IMR-90 (cell line): ENCODE data around the gene TACC3. TPM values are rescaled to one million over a fixed set of nuclear protein-coding genes. Genes with fewer than 3 reads are reported as not detected.

Experiments used
- ATAC-seq: fragments of 200-7000 bp; cut with Tn5 transposase; 2 replicates; pipeline ENCODE4 v1.9.1; 2020; ENCODE audit warnings: low read depth, mild to moderate bottlenecking, moderate library complexity
- BruUV-seq: library from RNA; stranded (reverse); fragments of 400-500 nt; replicated peaks from 2 replicates; lab custom pipeline; 2021; lab: Mats Ljungman, UMichigan
- CTCF ChIA-PET: fragments of 300-600 bp; formaldehyde crosslinking; extraction: SDS; loops from one replicate; lab custom pipeline; 2021; ENCODE audit warnings: antibody characterized with exemption; lab: Yijun Ruan, JAX
- POLR2A ChIA-PET: fragments of 300-600 bp; sonication (Branson Sonifier 250); formaldehyde crosslinking; loops from one replicate; lab custom pipeline; 2022; ENCODE audit warnings: antibody characterized with exemption; ENCODE audit not compliant: unreplicated experiment; lab: Charles Lee
- DNase-seq: peaks from one replicate; pipeline ENCODE4 v3.0.0; 2013
- H2AFZ ChIP-seq: replicated peaks from 2 replicates; pipeline ENCODE3; 2013; ENCODE audit warnings: low read length, mild to moderate bottlenecking; ENCODE audit not compliant: poor library complexity
- H2AK5ac ChIP-seq: 2 replicates; pipeline ENCODE4 v1.6.1; 2013; ENCODE audit warnings: low read depth, low read length, inconsistent platforms
- H2AK9ac ChIP-seq: replicated peaks from 2 replicates; pipeline ENCODE3; 2013; ENCODE audit warnings: mild to moderate bottlenecking, low read depth, low read length, moderate library complexity; ENCODE audit not compliant: poor library complexity
- H2BK120ac ChIP-seq: 2 replicates; pipeline ENCODE4 v1.6.1; 2013; ENCODE audit warnings: low read depth, low read length, inconsistent platforms
- H2BK15ac ChIP-seq: 3 replicates; pipeline ENCODE4 v1.6.1; 2013; ENCODE audit warnings: low read depth, low read length, inconsistent platforms
- H2BK20ac ChIP-seq: 2 replicates; pipeline ENCODE4 v1.6.1; 2013; ENCODE audit warnings: low read depth, mild to moderate bottlenecking, inconsistent platforms, low read length, moderate library complexity
- H2BK5ac ChIP-seq: 2 replicates; pipeline ENCODE4 v1.6.1; 2013; ENCODE audit warnings: mild to moderate bottlenecking, low read depth, low read length, inconsistent platforms; ENCODE audit not compliant: poor library complexity, severe bottlenecking
- H3K14ac ChIP-seq: replicated peaks from 2 replicates; pipeline ENCODE4 v1.6.1; 2013; ENCODE audit warnings: low read depth, low read length, inconsistent platforms
- H3K18ac ChIP-seq: 2 replicates; pipeline ENCODE4 v1.6.1; 2013; ENCODE audit warnings: low read depth, low read length, control low read depth
- H3K23ac ChIP-seq: 2 replicates; pipeline ENCODE4 v1.6.1; 2013; ENCODE audit warnings: low read depth, low read length, inconsistent platforms
- H3K27ac ChIP-seq: 2 replicates; pipeline ENCODE4 v1.5.1; 2013; ENCODE audit warnings: mild to moderate bottlenecking, control low read depth, low read length; ENCODE audit not compliant: insufficient read depth
- H3K27me3 ChIP-seq: 2 replicates; pipeline ENCODE4 v1.6.1; 2013; ENCODE audit warnings: low read length; ENCODE audit not compliant: control insufficient read depth, insufficient read depth
- H3K36me3 ChIP-seq: 2 replicates; pipeline ENCODE4 v1.6.1; 2013; ENCODE audit warnings: low read length, mixed read lengths; ENCODE audit not compliant: control insufficient read depth, insufficient read depth
- H3K4ac ChIP-seq: 2 replicates; pipeline ENCODE4 v1.6.1; 2013; ENCODE audit warnings: low read depth, low read length, inconsistent platforms
- H3K4me1 ChIP-seq: 2 replicates; pipeline ENCODE4 v1.6.1; 2013; ENCODE audit warnings: low read length, mixed read lengths; ENCODE audit not compliant: control insufficient read depth, insufficient read depth
- H3K4me2 ChIP-seq: 2 replicates; pipeline ENCODE4 v1.6.1; 2013; ENCODE audit warnings: low read depth, mild to moderate bottlenecking, control low read depth, low read length, moderate library complexity
- H3K4me3 ChIP-seq: 2 replicates; pipeline ENCODE4 v1.5.1; 2013; ENCODE audit warnings: low read depth, mild to moderate bottlenecking, control low read depth, low read length, moderate library complexity; ENCODE audit not compliant: insufficient read depth
- H3K56ac ChIP-seq: 2 replicates; pipeline ENCODE4 v1.6.1; 2013; ENCODE audit warnings: low read length, inconsistent platforms; ENCODE audit not compliant: insufficient read depth; ENCODE audit errors: extremely low read depth
- H3K79me1 ChIP-seq, 2 experiments: 2 replicates each; pipeline ENCODE4 v1.6.1; 2013; ENCODE audit warnings: low read length in 2 of 2, inconsistent platforms in 1 of 2, low read depth in 1 of 2
- H3K9ac ChIP-seq: 2 replicates; pipeline ENCODE4 v1.6.1; 2013; ENCODE audit warnings: low read depth, low read length, control low read depth
- H3K9me1 ChIP-seq: 2 replicates; pipeline ENCODE4 v1.6.1; 2013; ENCODE audit warnings: low read length, inconsistent platforms; ENCODE audit not compliant: insufficient read depth
- H3K9me3 ChIP-seq: 2 replicates; pipeline ENCODE4 v1.6.1; 2013; ENCODE audit warnings: low read length; ENCODE audit not compliant: control insufficient read depth, insufficient read depth
- H4K20me1 ChIP-seq: 2 replicates; pipeline ENCODE4 v1.6.1; 2013; ENCODE audit warnings: low read length, inconsistent platforms; ENCODE audit not compliant: insufficient read depth
- H4K5ac ChIP-seq: 2 replicates; pipeline ENCODE4 v1.6.1; 2013; ENCODE audit warnings: mild to moderate bottlenecking, low read depth, low read length, control low read depth
- H4K8ac ChIP-seq, 2 experiments: 2 replicates each; pipeline ENCODE4 v1.6.1; 2013; ENCODE audit warnings: low read depth in 2 of 2, low read length in 2 of 2, control low read depth in 1 of 2, inconsistent platforms in 1 of 2
- H4K91ac ChIP-seq: 2 replicates; pipeline ENCODE4 v1.6.1; 2013; ENCODE audit warnings: low read depth, low read length, inconsistent platforms; ENCODE audit not compliant: insufficient read depth
- FOS ChIP-seq: fragments of 150-350 bp; IDR thresholded peaks from 2 replicates; pipeline ENCODE4 v1.6.1; 2016; ENCODE audit warnings: low read depth, low read length
- NFE2L2 ChIP-seq: fragments of 150-350 bp; IDR thresholded peaks from 2 replicates; pipeline ENCODE4 v1.6.1; 2016; ENCODE audit warnings: low read depth, mild to moderate bottlenecking, low read length
- WGBS, 2 experiments: methylation state at CpG; one replicate each; pipeline versions ENCODE4 v1.1.5 to v1.1.7; 2013; ENCODE audit warnings: missing lambda C conversion rate in 2 of 2; ENCODE audit not compliant: insufficient read length in 1 of 2; ENCODE audit errors: extremely low coverage in 2 of 2; 5-methylcytosine and 5-hydroxymethylcytosine counted together
- dilution Hi-C: fragments of 300-500 bp; cut with HindIII; formaldehyde crosslinking; loops from one replicate; pipeline ENCODE4 v1.14.3; 2018; ENCODE audit warnings: low sequenced_read_pairs; ENCODE audit not compliant: unreplicated experiment
- in situ Hi-C: fragments of 300-500 bp; cut with MboI; formaldehyde crosslinking; loops from 3 replicates; pipeline ENCODE4 v1.14.3; 2019; ENCODE audit warnings: low sequenced_read_pairs, inconsistent platforms, mixed read lengths
- intact Hi-C: fragments of 100-400 bp; cut with micrococcal nuclease; formaldehyde crosslinking; loops from 2 replicates; pipeline ENCODE4 v1.10.0; 2022
- polyA plus RNA-seq, 3 experiments: library from polyadenylated mRNA; depleted of rRNA; stranded (reverse); fragments of >200 nt; gene quantifications; 2 replicates each; pipeline ENCODE4 v1.2.3, GENCODE V29; 2012; ENCODE audit warnings: low replicate concordance in 1 of 3
- total RNA-seq: library from RNA; depleted of rRNA; stranded (reverse); fragments of >200 nt; gene quantifications from 2 replicates; pipeline ENCODE4 v1.2.3, GENCODE V29; 2012

Gene TACC3
- total and polyA plus RNA-seq, 2 of the 4 experiments (the other 2 are of a cell fraction) = 15.1 to 49.7 TPM

- ChIA-PET CTCF (no interaction called here), POLR2A (no interaction called here)
- DNase-seq (no peak), ATAC-seq (no peak)
- H2AFZ ChIP-seq = no peak overlapping the region
- no peaks in the 10 kb centered on the region for H3K36me3 ChIP-seq
- TF ChIP-seq NFE2L2 (peak; percentile 46; the same call in 1 of the 2 replicates), FOS (no peak)
- H2BK5ac ChIP-seq = no peak overlapping the region
- no peak overlapping the region for H3K23ac ChIP-seq
- H3K9me1 ChIP-seq = no peaks in the 10 kb centered on the region
- intact Hi-C loops = no loop called here
- H3K18ac ChIP-seq = no peak overlapping the region
- H4K8ac ChIP-seq = no peak overlapping the region
- no peak overlapping the region for H3K56ac ChIP-seq
- no peak overlapping the region for H2AK5ac ChIP-seq
- H3K27me3 ChIP-seq = no peaks in the 10 kb centered on the region
- H2BK15ac ChIP-seq = no peak overlapping the region
- no peak overlapping the region for H2BK120ac ChIP-seq
- no peak overlapping the region for H3K4me3 ChIP-seq
- H4K20me1 ChIP-seq = no peaks in the 10 kb centered on the region
- dilution Hi-C loops = no loop called here
- H3K9me3 ChIP-seq = no peaks in the 10 kb centered on the region
- H3K4me2 ChIP-seq = no peak overlapping the region
- H3K4me1 ChIP-seq = no peaks in the 10 kb centered on the region
- H2AK9ac ChIP-seq = peak overlapping the region; percentile 16
- BruUV-seq = no TSS peak
- H3K14ac ChIP-seq = no peak overlapping the region
- H2BK20ac ChIP-seq = no peak overlapping the region
- WGBS, 2 experiments = 82% methylated on average over 17 of the region's 25 CpGs; no CpG with 5 or more reads in 1 of the 2 experiments
- no peak overlapping the region for H3K9ac ChIP-seq
- no peak overlapping the region for H4K91ac ChIP-seq
- no peak overlapping the region for H3K4ac ChIP-seq
- no peak overlapping the region for H4K5ac ChIP-seq
- H3K27ac ChIP-seq = no peak overlapping the region
- peaks cover 0 to 2% of the 10 kb centered on the region in 2 experiments; a peak in 2 of 4 replicates for H3K79me1 ChIP-seq
- in situ Hi-C loops = no loop called here
Observed at GRCh38 chr4:1676605-1677525, 44.5 kb upstream of the TACC3 start.
